GM18858 (cell line): Measurements from ENCODE around the gene CELF5.
"Not testable (repeated sequence)": the region's sequence is repeated elsewhere in the genome, so short reads cannot be mapped to it uniquely, and the experiment has no call there.

ENCODE experiments used
- ATAC-seq: cut with Tn5 transposase; IDR thresholded peaks from one replicate; pipeline ENCODE4 v1.9.1; 2021; ENCODE audit not compliant: unreplicated experiment

The CELF5 gene

GRCh38 chr19:3338541-3339181 is 114.2 kb downstream of the CELF5 start:
- ATAC-seq: no peak

GRCh38 chr19:3340340-3340739 is 115.9 kb downstream of the CELF5 start:
- no peak for ATAC-seq

GRCh38 chr19:3342246-3342645 is 117.8 kb downstream of the CELF5 start:
- ATAC-seq: no peak

- ATAC-seq: not testable (repeated sequence)
Measured at GRCh38 chr19:3342962-3343361, 118.5 kb downstream of the CELF5 start.

DNA sequence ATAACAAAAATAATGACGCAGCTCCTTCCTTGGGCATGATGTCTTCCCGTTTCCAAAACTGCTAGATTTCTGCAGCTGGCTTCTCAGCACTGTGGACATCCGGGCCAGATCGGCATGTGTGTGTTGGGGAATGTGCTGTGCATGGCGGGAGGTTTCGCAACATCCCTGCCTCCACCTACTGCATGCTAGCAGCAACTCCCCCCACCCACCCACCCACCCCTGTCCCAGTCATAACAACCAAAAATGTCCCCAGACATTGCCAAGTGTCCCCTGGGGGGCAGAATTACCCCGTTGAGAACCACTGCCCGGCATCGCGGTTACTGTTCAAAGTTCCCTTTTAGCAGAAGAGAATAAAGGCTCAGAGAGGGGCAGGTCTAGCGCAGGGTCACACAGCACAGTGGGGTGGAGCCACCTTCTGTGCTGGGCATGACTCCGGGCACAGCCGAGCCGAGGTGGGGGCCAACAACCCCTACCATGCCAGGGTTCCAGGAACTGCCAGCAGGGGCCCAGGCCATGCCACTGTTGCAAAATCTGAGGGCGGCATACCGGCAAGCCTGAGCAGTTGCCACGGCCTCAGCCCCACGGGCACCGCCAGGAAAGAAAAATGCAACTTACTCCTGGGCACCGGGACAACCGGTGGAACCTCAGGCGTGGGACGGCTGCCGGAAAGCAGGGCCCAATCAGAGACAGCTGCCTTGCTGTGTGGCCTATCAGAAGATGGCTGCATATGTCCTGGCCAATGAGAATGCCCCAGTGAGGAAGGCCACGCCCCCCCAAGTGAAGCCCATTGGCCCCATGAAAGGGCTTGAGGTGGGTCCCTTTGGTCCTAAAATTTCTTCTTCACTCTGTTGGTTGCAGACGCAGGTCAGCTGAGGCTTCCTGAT is 119.4 kb downstream of the CELF5 start:
- no peak for ATAC-seq

- no peak for ATAC-seq
Measured at GRCh38 chr19:3344608-3345598, 120.4 kb downstream of the CELF5 start.

- ATAC-seq: no peak
Measured at GRCh38 chr19:3345850-3346460, 121.5 kb downstream of the CELF5 start.
